Hepatocyte (in vitro differentiated cells): Measurements from ENCODE around the gene HORMAD2.

Experiments used
- EZH2 ChIP-seq: fragments of 200-600 bp; sonication (generic); IDR thresholded peaks from 2 replicates; pipeline ENCODE4 v1.6.1; 2016; ENCODE audit warnings: antibody characterized with exemption, mild to moderate bottlenecking, borderline replicate concordance
- EZH2phosphoT487 ChIP-seq: fragments of 200-600 bp; sonication (generic); IDR thresholded peaks from one replicate; pipeline ENCODE4 v1.6.1; 2018; ENCODE audit warnings: antibody characterized with exemption, mild to moderate bottlenecking, low read depth, moderate library complexity; ENCODE audit not compliant: unreplicated experiment, severe bottlenecking
- TF ChIP-seq, protein P1 (sequence below): fragments of 200-600 bp; sonication (generic); IDR thresholded peaks from 2 replicates; pipeline ENCODE4 v1.5.1; 2016; ENCODE audit warnings: antibody characterized with exemption, mild to moderate bottlenecking; ENCODE audit not compliant: poor library complexity

DNA sequence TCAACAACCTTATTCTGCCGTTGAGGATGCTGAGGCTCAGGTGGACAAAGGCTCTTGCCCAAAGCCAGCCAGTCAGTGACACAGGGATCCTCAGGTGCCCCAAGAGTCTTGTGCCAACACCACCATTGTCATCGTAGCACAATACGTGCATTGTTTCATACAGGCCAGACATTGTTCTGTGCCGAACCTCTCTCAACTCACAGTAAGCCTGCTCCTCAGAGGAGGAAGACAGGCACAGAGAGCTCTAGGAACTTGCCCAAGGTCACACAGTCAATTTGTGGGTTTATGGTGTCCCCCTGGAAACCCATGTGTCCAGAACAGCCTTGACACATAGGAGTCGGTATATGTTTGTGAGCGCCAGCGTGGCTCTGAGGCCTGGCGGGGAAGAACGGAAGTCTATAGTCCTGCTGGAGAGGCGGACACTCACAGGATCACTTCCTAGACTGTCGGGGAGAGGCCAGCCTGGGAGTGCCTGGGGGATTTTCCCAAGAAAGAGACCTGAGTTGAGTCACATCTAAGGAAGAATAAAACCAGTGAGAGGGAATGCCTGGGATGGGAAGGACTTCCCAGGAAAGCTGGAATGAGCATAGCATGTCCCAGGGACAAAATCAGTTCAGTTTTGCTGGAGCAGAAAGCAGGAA, 146.0 kb downstream of the HORMAD2 start:
- TF ChIP-seq, protein P1, sequence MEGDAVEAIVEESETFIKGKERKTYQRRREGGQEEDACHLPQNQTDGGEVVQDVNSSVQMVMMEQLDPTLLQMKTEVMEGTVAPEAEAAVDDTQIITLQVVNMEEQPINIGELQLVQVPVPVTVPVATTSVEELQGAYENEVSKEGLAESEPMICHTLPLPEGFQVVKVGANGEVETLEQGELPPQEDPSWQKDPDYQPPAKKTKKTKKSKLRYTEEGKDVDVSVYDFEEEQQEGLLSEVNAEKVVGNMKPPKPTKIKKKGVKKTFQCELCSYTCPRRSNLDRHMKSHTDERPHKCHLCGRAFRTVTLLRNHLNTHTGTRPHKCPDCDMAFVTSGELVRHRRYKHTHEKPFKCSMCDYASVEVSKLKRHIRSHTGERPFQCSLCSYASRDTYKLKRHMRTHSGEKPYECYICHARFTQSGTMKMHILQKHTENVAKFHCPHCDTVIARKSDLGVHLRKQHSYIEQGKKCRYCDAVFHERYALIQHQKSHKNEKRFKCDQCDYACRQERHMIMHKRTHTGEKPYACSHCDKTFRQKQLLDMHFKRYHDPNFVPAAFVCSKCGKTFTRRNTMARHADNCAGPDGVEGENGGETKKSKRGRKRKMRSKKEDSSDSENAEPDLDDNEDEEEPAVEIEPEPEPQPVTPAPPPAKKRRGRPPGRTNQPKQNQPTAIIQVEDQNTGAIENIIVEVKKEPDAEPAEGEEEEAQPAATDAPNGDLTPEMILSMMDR, result no peak
- no peak for TF ChIP-seq EZH2
- TF ChIP-seq EZH2phosphoT487, result no peak
